Embryonic facial prominence (tissue), 1 donor: Measurements from ENCODE around the gene PATJ.

Experiments
- DNase-seq: peaks from one replicate; pipeline ENCODE4 v3.0.0-alpha.2; 2016; ENCODE audit errors: extremely low spot score

Gene PATJ

GRCh38 chr1:62045574-62045973, 303.3 kb downstream of the PATJ start:
- DNase-seq = no peak

GRCh38 chr1:62046927-62047326, 304.6 kb downstream of the PATJ start:
- DNase-seq = no peak

- DNase-seq = no peak
Measured at GRCh38 chr1:62050165-62050564, 307.9 kb downstream of the PATJ start.

- no peak for DNase-seq
Measured at GRCh38 chr1:62052946-62053345, 310.7 kb downstream of the PATJ start.

- DNase-seq = no peak
Measured at GRCh38 chr1:62054188-62054587, 311.9 kb downstream of the PATJ start.

- DNase-seq = no peak
Measured at GRCh38 chr1:62057230-62057629, 314.9 kb downstream of the PATJ start.

DNA sequence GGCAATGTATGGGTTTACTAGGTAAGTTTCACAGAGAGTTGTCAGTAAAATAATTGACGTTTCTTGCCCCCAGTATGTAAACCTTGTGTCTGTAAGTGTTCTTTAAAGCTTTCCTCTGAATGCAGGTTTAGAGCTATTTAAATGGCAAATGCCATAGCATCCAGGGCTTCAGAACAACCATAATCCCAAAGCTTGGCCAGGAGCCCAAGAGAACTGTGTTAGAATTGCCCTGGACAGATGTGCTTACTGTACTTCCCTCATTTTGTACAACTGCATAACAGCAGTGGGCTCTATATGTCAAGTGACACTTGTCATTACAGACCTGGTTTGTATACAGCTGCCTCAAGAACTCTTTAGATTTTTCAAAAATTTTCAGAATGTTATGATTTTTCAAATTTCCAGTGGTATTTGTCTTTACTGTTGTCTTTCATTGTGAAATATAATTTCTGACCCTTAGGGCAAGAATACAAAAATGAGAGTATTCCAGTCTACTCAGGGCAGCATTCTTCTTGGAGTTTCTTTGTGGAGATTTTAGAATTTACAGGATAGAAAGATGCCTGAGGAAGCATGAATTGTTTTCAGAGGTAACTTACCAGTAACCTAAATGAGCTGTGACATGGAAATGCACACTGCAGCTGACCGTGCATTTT, 315.5 kb downstream of the PATJ start:
- DNase-seq = no peak

GRCh38 chr1:62058956-62059355, 316.7 kb downstream of the PATJ start:
- no peak for DNase-seq

DNA sequence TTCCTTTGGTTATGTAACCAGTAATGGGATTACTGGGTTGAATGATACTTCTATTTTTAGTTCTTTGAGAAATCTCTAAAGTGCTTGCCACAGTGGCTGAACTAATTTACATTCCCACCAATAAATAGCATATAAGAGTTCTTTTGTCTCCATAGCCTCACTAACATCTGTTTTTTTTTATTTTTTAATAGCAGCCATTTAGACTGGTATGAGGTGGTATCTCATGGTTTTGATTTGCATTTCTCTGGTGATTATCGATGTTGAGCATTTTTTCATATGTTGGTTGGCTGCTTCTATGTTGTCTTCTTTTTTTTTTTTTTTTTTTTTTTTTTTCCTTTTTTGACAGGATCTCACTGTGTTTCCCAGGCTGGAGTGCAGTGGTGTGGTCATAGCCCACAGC, 319.8 kb downstream of the PATJ start:
- DNase-seq = no peak

DNA sequence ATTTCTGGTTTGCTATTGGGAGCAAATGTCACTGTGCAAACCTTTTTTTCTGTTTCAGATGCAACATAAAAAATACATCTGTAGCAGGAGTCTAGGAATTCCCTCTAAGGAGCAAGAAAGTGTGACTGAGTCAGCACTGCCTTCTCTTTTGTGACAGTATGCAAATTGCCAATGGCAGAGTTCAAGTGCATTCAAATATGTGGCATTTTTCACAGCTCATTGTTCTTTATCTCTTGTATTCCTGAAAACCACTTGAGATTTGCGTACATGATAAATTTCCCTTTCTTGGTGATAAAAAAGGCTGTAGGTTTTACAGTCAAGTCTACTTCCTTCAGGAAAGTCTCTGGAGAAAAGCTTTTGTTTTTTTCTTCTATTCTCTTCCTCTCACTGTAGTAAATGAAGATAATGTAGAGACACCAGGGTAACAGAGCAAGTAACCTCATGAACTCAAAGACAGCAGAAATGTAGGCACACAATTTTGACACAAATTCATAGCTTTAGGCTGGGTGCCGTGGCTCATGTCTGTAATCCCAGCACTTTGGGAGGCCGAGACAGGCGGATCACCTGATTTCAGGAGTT, 322.6 kb downstream of the PATJ start:
- DNase-seq = no peak

DNA sequence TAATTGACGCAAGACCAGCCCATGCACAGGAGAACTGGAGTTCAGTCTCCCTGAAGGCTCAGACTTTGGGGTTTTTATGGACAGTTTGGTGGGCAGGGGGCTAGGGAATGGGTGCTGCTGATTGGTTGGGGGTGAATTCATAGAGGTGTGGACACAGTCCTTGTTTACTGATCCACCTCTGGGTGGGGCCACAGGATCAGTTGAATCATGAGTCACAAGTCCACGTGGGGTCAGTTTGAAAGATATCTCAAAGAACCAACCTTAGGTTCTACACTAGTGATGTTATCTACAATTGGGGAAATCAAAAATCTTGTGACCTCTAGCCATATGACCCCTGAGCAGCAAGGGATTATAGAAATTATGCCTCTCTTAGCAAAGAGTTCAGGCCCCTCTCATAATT, 324.4 kb downstream of the PATJ start:
- no peak for DNase-seq

DNA sequence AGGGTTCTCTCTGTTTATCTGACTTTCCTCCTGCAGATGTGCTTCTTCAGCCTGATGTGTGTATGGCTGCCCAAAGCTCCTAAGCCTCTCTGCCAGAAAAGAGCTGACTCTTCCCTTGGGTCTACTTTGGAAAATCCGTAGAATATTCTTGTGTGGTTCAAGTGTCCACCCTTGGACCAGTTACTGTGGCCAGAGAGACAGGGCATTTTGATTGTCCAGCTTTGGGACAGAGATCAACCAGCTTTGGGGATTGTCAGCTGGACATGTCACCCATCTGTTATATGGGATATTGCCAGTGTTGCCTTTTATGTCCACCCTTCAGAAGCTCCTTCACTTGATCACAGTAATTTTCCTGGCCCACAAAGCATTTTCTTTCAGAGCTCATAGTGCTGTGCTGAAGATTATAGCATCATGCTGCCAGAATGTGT, 326.1 kb downstream of the PATJ start:
- DNase-seq = no peak

DNA sequence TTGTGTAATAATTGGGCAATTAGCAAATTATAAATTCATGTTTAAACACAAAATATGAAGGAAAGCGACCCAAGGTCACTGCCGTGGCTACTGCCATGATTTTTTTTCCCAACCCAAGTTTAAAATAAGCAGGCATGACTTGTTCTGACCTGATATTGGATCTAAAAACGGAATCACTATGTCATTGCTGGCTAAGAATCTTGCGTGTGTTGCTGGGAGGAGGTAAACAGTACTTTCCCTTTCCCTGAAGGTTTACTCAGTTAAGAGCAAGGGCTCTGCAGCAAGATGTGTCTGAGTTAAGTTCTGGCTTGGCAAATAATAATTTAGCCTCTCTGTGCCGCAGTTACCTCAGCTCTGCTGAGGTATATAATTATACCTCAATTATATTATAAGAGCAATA, 326.7 kb downstream of the PATJ start:
- no peak for DNase-seq

DNA sequence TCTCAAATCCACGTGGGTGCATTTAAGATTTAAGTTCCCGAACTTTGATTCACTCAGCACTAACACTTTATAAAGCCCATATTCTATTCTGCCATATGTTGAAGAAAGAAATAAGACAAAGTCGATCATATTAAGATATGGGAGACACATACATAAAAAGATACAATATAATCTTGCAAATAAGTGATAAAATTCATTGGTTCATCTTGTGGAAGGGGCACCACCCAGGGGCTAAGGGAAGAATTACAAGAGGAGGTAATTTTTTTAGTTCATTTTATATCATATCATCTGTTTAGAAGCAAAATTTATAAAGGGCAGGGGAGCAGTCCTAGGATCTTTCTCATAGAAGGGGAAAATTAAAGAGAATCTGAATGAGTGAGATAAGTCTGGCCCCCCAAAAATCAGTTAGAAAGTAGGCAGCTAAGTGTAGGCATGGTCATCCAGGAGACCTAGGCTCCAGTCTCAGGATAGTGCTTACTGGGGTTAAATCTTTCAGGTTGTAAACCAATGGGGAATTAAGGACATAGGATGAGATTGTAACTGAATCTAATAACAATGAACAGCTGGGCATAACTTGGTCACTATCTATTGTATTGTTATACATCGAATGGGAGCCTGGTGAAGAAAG, 328.2 kb downstream of the PATJ start:
- DNase-seq = no peak

DNA sequence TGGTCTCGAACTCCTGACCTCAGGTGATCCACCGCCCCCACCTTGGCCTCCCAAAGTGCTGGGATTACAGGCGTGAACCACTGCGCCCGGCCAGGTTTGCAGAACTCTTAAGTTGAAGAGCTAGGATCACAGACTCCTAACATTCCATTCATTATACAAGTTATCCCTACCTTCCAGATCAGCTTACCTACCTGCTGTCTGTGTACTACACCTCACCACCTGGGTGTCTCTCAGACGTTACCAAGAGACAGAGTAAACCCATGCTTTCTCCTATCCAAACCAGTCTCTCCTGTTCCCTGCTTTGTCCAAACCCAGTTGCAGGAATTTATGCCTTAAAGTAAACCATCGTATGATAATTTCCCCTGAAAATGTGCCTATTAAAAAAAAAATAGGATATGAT, 329.4 kb downstream of the PATJ start:
- no peak for DNase-seq

DNA sequence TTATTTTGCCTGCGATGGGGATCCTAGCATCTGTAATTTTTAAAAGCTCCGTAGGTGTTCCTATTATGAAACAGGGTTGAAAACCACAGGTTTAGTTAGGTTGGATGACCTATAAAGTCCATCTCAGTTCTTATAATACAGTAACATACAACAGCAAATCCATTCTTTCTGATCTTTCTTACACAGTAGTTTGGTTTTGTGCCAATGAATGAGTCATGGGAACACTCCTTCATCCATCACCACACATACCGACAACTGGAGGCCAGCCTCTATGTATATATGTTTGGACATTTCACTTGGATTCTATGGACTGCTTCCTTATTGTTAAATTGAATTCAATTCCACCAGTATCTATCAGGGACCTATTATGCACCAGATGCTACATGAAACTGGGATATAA, 334.0 kb downstream of the PATJ start:
- no peak for DNase-seq

GRCh38 chr1:62077821-62078220, 335.5 kb downstream of the PATJ start:
- no peak for DNase-seq

GRCh38 chr1:62082456-62083363, 340.4 kb downstream of the PATJ start:
- no peak for DNase-seq

GRCh38 chr1:62084310-62084890, 342.1 kb downstream of the PATJ start:
- no peak for DNase-seq

- DNase-seq = no peak
Measured at GRCh38 chr1:62088439-62088838, 346.2 kb downstream of the PATJ start.

- DNase-seq = no peak
Measured at GRCh38 chr1:62089570-62089969, 347.3 kb downstream of the PATJ start.

DNA sequence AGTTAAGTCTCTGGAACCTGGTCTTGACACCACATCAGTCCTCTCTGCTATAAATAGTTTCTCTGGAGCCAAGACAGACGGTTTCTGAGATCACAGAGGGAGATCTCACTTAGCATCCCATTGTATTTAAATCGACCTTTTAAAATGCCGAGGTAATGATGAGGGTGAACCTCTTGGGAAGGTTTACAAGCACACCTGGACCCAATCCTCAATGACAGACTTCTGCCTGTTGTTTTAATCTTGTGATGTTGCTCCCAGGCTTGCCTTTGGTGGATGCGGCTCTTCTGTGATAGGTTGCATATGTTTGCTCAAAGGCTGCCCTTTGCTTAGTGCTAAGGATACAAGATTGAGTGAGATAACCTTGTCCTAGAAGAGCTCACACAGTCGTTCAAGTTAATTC, 347.7 kb downstream of the PATJ start:
- no peak for DNase-seq
